ENCODE data around the gene DBX2. TPM values are rescaled to one million over a fixed set of nuclear protein-coding genes. Genes with fewer than 3 reads are reported as not detected.

Gene DBX2
- total RNA-seq (2022; extraction: Qiagen RNA extraction): not detected in 5 replicates

DNA sequence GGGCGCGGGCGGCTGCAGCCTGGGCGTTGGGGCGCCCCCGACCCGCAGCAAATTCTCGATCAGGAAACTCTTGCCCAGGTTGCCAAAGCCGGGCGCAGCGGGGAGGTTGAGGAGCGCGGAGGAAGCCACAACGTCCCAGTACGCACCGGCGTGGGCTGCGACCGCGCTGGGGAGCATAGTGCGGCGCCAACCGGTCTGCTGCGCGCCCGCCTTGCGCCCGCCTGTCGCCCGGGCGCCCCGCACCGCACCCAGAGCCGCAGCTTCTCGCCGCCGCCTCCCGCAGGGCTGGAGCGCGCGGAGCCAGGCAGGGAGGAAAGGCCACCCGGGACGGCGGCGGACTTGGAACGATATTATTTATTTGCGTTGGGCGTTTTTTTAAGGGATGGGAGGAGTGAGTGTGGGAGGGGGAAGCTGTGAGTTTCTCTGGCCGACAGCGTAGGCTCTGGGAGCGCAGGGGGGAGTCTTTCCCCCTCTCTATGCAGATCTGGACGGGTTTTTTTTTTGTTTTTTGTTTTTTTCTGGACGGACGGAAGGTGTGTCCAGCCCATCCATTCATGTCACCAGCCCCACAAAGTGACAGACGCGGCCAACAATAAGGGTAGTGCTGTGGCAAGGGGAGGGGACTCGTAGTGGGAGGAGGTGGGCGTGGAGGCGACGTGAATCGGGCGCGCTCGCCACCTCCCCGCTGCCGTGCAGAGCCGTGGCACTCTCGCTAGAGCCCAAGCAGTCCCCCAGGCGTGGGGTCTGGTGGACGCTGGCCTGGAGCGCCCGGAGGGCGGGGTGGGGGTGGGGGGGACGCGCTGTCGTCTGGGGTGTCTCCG lies at the start of gene DBX2:
DBX2 (minus strand) TSS at position 349 of the 821 bp plus-strand sequence; CDS start at position 177, 172 bp downstream.

Other genes starting within 250 kb of the DBX2 start
- gene NELL2, start 174.8 kb downstream of the DBX2 start, total RNA-seq (2022; extraction: Qiagen RNA extraction): 0.09 to 0.33 TPM (median 0.22 TPM) in 5 replicates
- gene ANO6, start 165.0 kb upstream of the DBX2 start, total RNA-seq (2022; extraction: Qiagen RNA extraction): 53.3 to 74.5 TPM (median 65.0 TPM) in 5 replicates

Data from A549 treated with dexamethasone at 1 μM for 4 hours (cell line).